NCI-H510A treated with DMSO at 0.1 percent for 48 hours (cell line): ENCODE measurements around the gene SGSH.

ENCODE experiments used
- DNase-seq: peaks from one replicate; lab custom pipeline; 2025; lab: John Stamatoyannopoulos, UW

SGSH gene

DNA sequence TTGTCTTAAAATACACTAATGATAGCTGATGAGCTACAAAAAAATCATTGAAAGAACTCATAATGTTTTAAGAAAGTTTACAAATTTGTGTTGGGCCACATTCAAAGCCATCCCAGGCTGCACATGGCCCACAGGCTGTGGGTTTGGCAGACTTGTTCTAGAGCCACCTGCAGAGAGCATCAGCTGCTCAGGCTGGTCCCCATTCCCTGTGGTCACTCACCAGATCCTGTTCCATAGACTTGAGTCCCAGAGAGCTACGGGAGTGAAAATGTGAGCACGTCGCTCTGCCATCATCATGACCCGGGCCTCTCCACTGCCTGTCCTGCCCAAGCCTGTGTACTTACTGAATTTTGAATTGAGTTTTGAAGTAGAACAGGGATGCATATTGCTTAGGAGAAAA, 7.0 kb upstream of the SGSH start:
- DNase-seq, result no peak

DNA sequence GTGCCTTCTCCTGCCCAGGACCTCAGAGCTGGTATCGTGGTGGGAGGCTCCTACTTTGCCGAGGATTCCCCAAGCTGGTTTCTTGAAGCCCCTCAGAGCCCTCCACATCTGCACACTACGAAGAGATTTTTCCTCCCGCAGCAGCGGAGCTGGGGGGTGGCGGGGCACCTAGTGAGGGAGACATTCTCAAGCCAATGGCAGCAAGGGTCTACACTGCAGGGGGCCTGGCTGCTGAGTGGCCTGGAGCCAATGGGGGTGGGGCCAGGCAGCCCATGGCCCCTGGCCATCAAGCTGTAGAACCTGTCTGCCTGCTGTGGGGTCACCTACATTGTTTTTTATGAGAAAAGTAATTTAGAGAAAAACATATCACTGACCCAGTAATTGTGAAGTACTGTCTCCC, 5.1 kb upstream of the SGSH start:
- DNase-seq, result no peak

DNA sequence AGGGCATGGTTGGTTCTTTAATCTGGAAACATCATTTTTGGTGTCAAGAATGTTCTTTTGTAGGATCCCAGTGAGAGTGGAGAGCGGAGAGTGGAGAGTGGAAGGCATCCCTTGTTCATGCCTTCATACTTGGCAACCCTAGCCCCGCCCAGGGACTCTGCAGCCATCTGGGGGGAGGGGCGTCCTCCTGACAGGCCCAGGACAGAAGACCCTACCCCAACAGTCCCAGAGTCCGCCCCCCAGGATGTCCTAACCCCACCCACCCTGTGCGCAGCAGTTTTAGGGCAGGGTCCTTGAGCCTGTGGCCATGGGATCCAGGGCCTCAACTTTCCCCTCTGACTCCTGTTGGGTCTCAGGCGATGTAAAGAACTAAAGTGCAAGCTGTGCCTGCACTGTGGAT, 4.5 kb upstream of the SGSH start:
- DNase-seq, result no peak

DNA sequence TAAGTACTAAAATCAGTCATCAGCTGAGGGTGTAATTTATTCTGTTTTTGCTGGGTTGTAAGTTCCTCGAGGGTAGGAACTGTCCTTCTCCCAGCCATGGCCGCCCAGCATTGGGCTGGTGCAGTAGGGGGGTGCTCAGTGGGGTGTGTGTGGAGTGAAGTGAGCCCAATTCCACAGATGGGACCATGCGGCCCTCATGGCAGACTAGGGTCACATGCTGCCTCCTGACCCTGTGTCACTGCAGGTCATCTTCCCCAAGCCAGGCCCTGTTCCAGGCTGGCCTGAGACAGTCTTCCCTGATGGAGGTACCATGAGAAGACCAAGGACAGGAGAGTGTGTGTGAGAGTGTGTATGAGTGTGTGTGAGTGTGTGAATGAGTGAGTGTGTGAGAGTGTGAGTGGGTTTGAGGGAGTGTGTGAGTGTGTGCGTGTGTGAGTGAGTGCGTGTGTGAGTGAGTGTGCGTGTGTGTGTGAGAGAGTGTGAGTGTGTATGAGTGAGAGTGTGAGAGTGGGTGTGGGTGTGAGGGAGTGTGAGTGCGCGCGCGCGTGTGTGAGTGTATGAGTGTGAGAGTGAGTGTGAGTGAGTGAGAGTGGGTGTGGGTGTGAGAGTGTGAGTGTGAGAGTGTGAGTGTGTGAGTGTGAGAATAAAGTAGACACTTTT, 3.8 kb upstream of the SGSH start:
- no peak for DNase-seq

DNA sequence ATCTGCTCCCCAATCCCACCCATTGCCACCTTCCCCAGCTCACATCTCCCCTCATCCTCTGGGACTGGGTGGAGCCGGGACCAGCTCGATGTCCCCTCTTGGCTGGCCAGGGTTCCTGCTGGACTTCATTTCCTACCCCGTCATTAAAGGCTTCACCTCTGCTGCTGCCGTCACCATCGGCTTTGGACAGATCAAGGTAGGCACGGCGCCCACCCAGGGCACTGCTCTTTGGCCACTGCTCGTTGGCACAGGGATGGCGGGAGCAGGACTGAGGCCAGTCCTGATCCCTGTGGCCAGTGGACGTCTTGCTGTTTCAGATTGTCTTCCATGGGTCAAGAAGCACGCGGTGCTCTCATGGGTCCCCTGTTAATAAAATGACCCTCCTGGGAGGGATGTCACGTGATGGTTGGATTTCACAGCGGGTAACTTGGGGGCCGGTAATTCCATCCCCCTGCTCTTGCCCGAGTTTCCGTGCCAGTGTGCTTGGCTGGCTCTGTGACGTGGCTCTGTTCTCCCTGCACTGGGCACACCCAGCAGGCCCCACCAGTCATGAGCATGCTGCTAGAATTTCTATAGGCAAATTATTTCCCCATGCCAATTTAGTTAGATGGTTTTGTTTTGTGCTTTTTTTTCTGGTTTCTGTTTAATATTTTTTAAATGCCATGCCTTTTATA, 3.1 kb upstream of the SGSH start:
- no peak for DNase-seq

DNA sequence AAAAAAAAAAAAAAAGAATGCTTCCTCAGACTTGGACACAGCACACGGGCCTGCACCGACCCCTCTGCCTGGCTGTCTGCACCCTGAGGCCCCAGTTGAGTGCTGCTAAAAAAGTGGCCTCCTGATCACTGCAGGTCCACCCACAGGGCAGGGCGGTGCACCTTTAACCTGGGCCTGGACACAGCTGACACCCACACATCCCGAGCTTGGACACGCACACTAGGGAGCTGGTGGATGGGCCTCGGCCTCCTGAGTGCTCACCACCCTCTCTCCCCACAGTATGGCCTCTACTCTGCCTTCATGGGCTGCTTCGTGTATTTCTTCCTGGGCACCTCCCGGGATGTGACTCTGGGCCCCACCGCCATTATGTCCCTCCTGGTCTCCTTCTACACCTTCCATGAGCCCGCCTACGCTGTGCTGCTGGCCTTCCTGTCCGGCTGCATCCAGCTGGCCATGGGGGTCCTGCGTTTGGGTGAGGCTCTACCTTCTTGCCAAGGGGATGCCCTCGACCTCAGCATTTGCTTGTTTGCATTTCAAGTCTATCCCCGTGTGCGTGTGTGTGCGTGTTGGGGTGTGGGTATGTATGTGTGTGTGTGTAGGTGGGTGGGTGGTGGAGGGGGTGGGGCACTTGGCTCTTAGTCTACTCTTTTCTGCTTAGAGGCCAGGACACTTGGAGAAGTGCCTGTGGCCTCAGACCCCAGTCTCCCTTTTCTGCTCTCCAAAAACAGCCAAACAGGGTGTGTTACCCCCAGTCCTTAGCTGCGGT, 2.4 kb upstream of the SGSH start:
- no peak for DNase-seq

DNA sequence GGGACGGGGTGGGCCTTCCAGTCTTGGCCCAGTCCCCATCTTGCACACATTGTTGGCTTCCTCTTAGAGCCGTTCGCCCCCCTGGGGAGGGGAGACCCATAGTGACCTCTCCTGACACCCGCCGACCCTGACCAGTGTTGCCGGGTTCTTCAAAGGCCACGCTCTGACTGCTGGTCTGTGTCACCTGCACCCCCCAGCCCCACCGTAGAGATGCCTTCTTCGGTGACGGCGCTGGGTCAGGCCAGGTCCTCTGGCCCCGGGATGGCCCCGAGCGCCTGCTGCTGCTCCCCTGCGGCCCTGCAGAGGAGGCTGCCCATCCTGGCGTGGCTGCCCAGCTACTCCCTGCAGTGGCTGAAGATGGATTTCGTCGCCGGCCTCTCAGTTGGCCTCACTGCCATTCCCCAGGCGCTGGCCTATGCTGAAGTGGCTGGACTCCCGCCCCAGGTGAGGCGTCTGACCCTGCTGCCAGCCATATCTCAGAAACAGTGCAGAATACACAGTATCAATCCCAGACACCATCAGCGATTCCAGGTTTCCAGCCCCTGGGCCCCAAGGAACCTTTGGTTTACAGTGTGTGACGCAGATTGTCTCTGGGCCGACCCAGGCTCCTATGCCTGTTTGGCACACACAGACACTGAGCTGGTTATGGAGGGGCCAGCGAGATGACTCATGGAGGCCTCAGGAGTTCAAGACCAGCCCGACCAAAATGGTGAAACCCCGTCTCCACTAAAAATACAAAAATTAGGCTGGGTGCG, 1.4 kb upstream of the SGSH start:
- DNase-seq, result no peak

DNA sequence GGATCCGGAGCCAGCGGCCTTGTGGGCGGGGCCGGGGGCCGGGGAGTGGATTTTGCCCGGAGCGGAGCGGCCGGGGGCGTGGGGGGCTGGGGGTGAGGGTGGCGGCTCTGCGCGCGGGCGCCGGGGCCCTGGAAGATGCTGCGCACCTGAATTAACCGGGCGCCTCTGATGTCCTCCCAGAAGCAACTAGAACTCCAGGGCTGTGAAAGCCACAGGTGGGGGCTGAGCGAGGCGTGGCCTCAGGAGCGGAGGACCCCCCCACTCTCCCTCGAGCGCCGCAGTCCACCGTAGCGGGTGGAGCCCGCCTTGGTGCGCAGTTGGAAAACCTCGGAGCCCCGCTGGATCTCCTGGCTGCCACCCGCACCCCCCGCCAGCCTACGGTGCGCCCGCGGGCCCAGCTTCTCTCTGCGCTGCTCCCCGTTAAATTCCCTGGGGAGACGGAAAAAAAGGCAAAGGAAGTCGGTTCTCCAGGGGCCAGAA, 643 bp upstream of the SGSH start:
- DNase-seq, result peak; percentile 7

DNA sequence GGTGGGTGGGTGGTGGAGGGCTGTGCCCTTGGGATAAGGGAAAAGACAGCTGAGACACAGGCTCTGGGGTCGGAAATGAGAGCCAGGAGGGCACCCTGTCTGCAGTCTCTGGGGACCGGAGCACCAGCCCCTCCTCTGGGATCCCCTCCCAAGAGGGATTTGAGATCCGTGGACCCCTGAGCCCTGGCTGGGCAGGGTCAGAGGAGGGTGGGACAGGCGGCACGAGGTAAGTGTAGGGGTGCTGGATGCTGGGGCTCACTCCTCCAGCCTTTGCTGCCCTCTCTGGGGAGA, 425 bp downstream of the SGSH start:
- no peak for DNase-seq

DNA sequence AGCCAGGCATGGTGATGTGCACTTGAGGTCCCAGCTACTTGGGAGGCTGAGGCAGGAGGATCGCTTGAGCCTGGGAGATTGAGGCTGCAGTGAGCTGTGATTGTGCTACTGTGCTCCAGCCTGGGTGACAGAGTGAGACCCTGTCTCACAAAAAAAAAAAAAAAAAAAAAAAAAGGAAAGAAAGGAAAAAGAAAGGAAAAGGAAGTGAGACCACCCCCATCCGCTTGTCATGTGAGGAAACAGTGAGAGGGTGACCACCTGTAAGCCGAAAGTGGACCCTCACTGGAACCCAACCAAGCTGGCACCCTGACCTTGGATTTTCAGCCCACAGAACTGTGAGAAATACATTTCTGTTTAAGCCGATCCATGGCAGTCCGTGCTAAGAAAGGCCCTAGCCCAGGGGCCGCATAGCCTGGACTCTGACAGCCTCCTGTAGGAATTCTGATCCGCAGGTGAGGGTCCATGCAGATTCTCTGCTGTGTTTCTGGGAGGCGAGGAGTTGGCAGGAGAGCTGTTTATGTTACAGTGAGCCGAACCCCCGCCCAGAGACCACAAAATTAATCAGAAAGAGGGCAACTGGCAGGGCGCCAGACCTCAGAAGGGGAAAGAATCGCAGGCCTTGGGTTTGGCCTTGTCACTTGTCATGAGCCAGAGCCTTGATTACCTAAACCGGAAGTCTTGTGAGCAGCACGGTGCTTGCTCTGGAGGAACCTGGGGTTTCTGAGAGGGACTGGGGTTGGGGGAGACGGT, 945 bp downstream of the SGSH start:
- peak; percentile 17 for DNase-seq

DNA sequence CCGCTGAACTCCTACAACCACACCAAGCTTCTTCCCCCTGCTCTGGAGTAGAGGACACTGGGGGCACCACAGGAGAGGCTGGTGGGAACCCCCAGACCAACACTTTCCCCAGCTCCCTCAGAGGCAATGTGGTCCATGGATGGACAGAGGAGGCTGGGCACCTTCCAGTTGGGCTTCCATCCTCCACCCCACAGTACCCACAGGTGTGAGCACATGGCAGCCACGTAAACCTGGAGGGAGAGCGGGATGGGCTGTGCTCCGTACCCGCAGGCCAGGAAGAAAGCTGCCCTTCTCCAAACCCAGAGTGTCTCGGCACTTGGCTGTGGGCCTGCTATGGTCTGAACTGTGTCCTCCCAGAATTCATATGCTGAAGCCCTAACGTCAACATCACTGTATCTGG, 1.7 kb downstream of the SGSH start:
- DNase-seq, result no peak

DNA sequence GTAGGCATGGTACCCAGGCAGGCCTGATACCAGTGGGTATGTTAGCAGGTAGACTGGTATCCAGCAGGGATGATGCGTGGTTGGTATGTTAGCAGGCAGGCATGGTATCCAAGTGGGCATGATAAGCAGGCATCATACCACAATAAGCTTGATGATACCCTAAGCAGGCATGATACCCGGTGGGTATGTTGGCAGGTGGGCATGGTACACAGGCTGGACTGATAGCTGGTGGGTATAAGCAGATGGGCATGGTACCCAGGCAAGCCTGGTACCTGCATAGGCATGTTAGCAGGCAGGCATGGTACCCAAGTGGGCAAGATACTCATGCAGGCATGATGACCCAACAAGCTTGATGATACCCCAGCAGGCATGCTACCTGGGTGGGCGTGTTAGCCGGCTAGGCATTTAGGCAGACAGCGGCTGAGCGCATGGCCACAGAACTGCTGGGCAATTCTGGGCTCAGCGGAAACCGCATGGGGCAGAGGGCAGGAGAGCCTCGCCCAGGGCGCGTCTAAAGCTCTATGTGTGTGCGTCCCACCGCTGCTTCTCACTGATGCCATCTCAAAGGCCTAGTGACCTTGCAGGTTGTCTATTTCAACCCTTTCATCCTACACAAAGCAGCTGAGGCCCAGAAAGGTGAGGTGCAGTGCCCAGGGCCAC, 2.3 kb downstream of the SGSH start:
- no peak for DNase-seq

DNA sequence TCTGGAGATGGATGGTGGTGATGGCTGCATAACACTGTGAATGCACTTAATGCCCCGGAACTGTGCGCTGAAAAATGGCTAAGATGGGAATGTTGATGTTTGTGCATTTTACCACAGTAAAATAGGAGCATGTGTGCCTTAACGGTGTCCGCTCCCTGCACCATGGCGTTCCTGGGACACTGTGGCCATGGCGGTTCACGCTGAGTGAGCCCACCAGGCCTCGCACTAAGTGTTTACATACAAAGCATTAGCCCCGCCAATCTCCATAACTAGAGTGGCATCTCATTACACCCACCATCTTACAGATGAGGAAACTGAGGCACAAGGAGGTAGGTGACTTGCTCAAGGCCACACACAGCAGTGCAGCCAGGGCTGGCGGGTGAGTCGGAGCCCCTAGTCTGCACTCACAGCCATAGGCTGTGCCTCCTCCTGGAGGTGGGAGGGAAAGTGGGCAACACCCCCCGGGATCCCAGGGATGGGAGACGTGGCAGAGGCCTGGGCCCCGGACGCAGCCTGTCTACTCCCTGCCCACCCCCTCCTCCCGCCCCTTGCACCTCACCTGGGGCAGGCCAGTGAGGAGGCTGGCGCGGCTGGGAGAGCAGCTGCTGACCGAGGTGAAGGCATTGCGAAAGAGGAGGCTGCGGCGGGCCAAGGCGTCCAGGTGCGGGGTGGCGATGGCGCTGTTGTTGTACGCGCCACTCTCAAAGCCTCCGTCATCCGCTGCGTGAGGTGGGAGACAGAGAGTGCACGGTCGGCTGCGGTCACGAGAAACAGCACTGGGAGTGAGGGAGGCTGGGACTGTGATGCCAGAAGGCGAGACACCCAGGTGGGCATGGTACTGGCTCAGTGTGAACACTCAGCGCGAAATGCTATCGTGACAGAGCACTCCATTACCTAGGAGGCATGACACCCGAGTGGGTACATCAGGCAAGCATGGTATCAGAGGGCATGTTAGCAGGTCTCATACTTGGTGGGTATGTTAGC, 3.4 kb downstream of the SGSH start:
- peak; percentile 12 for DNase-seq

DNA sequence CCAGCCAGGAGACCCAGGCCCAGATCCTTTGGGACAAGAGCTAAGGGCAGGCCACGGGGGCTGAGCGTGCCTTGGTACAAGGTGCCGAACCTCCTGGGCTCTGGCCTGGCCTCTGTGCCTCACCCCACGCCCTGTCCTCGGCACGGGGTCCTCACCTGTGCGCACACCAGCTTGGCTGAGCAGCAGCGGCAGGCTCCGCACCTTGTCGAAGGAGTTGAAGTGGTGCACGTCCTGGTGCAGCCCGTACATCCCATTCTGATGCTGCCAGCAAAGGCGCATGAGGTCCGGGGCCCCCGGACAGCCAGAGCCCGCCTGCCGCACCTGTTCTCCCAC, 5.3 kb downstream of the SGSH start:
- DNase-seq, result no peak

DNA sequence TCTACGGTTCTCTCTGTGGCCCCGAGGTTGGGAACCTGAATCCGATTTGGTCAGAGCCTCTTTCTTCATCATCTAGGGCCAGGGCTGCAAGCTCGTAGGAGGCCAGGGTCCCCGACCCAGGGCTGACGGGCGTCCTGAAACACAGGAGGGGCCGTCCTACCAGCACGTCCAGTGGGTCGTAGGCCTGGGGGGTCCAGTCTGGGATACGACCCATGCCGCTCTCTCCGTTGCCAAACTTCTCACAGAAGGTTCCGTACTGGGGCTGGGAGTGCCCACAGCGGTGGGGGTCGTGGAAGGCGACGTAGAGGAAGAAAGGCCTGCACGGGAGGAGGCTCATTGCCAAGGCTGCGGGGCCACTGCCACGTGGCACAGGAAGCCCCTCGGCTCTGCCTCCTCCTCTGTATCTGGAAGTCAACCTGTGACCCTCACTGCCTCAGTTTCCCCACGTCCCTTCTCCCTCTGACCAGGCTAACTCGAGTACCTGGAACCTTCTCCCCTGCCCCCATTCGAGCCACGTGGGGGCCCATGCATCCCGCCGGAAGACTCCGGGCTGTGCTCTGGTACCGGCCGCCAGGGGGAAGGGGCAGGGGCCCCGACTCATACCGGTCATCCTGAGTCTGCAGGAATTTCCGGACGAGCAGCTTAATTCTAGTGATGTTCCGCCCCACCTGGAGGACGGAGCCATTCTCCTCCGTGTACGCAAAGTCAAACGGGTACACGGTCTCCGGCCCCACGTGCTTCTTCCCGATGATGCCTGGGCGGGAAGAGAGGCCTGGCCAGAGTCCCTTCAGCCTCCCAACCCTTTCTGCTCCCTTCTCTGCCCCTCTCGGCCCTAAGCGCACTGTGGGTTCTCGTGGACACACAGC, 5.9 kb downstream of the SGSH start:
- no peak for DNase-seq

DNA sequence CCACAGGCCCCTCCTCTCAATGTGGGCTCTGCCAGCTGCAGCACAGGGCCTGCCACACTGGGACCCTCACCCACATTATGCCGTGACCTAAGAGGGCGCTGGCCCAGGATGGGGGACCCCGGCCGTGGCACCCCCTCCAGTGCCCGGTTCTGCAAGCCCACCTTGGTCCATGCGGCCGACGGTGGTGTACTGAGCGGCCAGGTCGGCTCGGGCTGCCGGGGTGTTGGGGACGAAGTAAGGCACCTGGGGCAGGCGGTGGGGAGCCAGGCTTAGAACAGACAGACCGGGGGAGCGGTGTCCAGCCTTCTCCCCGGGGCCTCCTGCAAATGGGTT, 6.5 kb downstream of the SGSH start:
- no peak for DNase-seq

DNA sequence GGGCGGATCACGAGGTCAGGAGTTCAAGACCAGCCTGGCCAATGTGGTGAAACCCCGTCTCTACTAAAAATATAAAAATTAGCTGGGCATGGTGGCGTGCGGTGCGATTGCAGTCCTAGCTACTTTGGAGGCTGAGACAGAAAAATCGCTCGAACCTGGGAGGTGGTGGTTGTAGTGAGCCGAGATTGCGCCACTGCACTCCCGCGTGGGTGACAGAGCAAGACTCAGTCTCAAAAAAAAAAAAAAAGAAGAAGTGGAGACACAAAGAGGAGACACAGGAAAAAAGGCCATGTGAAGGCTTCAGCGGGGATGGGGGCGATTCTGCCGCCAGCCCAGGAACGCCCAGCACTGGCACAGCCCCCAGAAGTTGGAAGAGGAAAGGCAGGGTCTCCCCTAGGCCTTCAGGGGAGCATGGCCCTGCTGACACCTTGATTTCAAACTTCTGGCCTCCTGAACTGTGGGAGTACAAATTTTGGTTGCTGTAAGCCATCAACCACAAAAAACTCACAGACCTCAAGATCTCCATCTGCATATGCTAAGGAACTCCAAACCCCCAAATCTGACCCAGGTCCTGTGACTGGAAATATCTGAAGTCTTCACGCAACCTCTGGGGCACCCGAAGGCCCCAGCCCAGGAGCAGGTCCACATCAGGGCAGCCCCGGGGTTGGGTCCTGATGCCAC, 7.0 kb downstream of the SGSH start:
- DNase-seq, result no peak

DNA sequence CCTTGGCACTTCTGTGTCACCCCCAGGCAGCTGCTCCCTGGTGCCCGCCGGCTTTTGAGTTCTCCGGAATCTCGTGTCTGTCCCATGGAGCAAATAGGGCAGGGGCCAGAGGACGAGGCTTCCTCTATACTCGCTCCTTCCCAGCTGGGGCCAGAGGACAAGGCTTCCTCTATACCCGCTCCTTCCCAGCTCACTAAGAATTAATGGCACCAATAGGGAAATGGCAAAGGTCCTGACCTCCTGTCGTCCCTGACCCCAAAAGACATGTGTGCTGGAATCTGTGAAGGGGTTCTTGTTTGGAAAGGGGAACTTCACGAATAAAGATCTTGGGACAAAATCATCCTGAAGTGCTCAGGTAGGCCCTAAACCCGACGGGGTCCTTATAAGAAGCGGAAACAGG, 7.6 kb downstream of the SGSH start:
- no peak for DNase-seq

DNA sequence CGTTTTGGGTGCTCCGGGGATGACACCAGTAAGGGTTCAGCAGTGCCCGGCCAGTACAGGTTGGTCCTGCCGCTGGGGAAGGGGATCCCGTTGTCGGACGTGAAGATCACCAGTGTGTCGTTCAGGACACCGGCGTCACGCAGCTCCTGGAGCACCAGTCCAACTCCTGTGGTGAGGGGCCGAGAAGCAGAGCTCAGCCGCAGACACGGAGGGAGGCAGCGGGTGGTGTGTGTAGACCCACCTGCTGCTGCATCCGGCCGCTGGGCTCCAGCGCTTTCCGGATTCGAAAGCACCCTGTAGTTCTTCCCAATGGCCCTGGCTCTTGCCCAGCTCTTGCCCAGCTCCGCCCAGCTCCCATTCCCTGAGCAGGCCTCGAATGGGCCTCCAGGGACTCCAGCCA, 8.0 kb downstream of the SGSH start:
- no peak for DNase-seq
